Small intestine (tissue), 7 donors: ENCODE results near the gene MYZAP. TPM values are rescaled to one million over a fixed set of nuclear protein-coding genes. Genes with fewer than 3 reads are reported as not detected.

Experiments
- DNase-seq, 2 donors: peaks; one replicate each; pipeline versions ENCODE4 v3.0.0 to v3.0.0-alpha.2; 2013
- FAIRE-seq: peaks from 2 replicates; lab custom pipeline; 2012; peaks lifted over from hg19 to GRCh38; lab: Jason Lieb, UNC
- H3K27ac ChIP-seq, 3 donors: one replicate each; pipeline ENCODE4 v1.5.1; 2013; ENCODE audit warnings: low read length in 2 of 3, mild to moderate bottlenecking in 2 of 3, control low read depth in 1 of 3, inconsistent platforms in 1 of 3, low read depth in 1 of 3, moderate library complexity in 1 of 3
- H3K27me3 ChIP-seq, 3 donors: one replicate each; pipeline ENCODE4 v1.6.1; 2013; ENCODE audit warnings: low read length in 3 of 3, inconsistent platforms in 1 of 3; ENCODE audit not compliant: control insufficient read depth in 3 of 3, insufficient read depth in 3 of 3
- H3K36me3 ChIP-seq, 3 donors: one replicate each; pipeline ENCODE4 v1.6.1; 2013; ENCODE audit warnings: low read length in 3 of 3, inconsistent platforms in 1 of 3, low read depth in 1 of 3, mild to moderate bottlenecking in 1 of 3, moderate library complexity in 1 of 3; ENCODE audit not compliant: control insufficient read depth in 3 of 3, insufficient read depth in 2 of 3
- H3K4me1 ChIP-seq, 3 donors: one replicate each; pipeline ENCODE4 v1.6.1; 2013; ENCODE audit warnings: low read length in 2 of 3, inconsistent platforms in 1 of 3, low read depth in 1 of 3, mild to moderate bottlenecking in 1 of 3, moderate library complexity in 1 of 3; ENCODE audit not compliant: control insufficient read depth in 3 of 3, insufficient read depth in 2 of 3
- H3K4me3 ChIP-seq, 3 donors: one replicate each; pipeline ENCODE4 v1.5.1; 2013; ENCODE audit warnings: low read length in 3 of 3, control low read depth in 1 of 3, inconsistent platforms in 1 of 3, low read depth in 1 of 3, mild to moderate bottlenecking in 1 of 3, moderate library complexity in 1 of 3
- H3K9me3 ChIP-seq, 2 donors: one replicate each; pipeline ENCODE4 v1.6.1; 2013; ENCODE audit warnings: low read depth in 1 of 2, low read length in 1 of 2; ENCODE audit not compliant: control insufficient read depth in 2 of 2, insufficient read depth in 1 of 2
- WGBS, 3 donors: extraction: QIAGEN DNeasy Blood & Tissue Kit; methylation state at CpG; one replicate each; pipeline ENCODE4 v1.1.7; 2013; 5-methylcytosine and 5-hydroxymethylcytosine counted together
- polyA plus RNA-seq, 4 donors: library from polyadenylated mRNA; stranded (reverse) in 3 of 4; unstranded in 1 of 4; fragments of 200-250 nt in 3 of 4; fragments of 120-200 nt in 1 of 4; gene quantifications; one replicate each; pipeline versions ENCODE4 v1.2.1 to v1.2.3, GENCODE V29; 2013
- donor health status: healthy with polysubstance abuse.
- donor health status: control.
- donor health status: control.
- donor health status: Bipolar disorder and iron deficiency.
- donor health status: healthy.

MYZAP gene
- polyA plus RNA-seq, 4 donors: 12.8 to 38.6 (median 28.5) TPM

- 18 to 35% (median 31%) methylated on average over 1 of the region's 1 CpG for WGBS, 3 donors
- Histone ChIP-seq H3K4me3 (no peak overlapping the region), H3K36me3 (peaks cover 0 to 5% (median 0%) of the 10 kb centered on the region in 3 donors), H3K27me3 (no peaks in the 10 kb centered on the region), H3K27ac (no peak overlapping the region), H3K4me1 (peaks cover 0 to under 1% (median 0%) of the 10 kb centered on the region in 3 donors), H3K9me3 (no peaks in the 10 kb centered on the region)
- FAIRE-seq (no peak), DNase-seq (no peak)
These were observed 99.4 kb downstream of the MYZAP start for GRCh38 chr15:57691082-57691481.

GRCh38 chr15:57692709-57693108, 101.0 kb downstream of the MYZAP start:
- H3K27ac ChIP-seq: no peak overlapping the region

DNA sequence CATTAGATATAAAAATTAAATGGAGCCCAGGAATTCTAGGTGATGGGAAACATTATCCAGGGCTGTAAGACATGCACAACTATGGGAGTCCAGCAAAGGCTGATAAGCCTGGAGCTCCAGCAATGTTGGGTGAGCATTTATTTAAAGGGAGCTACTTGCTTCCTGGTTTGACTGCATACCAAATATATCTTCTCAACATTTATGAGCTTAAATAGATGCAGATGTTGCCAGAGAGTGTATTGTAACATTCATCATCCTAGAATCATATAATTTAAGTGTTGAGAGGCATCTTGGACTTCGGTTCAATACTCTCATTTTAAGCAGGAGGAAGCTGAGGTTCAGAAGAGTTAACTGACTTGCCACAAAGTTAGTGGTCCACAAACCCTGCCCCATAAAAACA, 102.6 kb downstream of the MYZAP start:
- H3K36me3 ChIP-seq: peaks cover 0 to 5% (median 0%) of the 10 kb centered on the region in 3 donors
- no peaks in the 10 kb centered on the region for H3K27me3 ChIP-seq
- no peaks in the 10 kb centered on the region for H3K9me3 ChIP-seq
- 79 to 97% (median 87%) methylated on average over 1 of the region's 1 CpG for WGBS, 3 donors
- H3K27ac ChIP-seq: no peak overlapping the region
- no peak for DNase-seq
- H3K4me3 ChIP-seq: no peak overlapping the region
- FAIRE-seq: no peak
- H3K4me1 ChIP-seq: no peaks in the 10 kb centered on the region

More at GRCh38 chr15:57692709-57693108, 101.0 kb downstream of the MYZAP start:
- FAIRE-seq (no peak), DNase-seq (no peak)
- Histone ChIP-seq H3K27me3 (no peaks in the 10 kb centered on the region), H3K4me3 (no peak overlapping the region), H3K36me3 (peaks cover 0 to 5% (median 0%) of the 10 kb centered on the region in 3 donors), H3K9me3 (no peaks in the 10 kb centered on the region), H3K4me1 (no peaks in the 10 kb centered on the region)
- 63 to 95% (median 91%) methylated on average over 1 of the region's 1 CpG for WGBS, 3 donors

- no peak for DNase-seq
- Histone ChIP-seq H3K27ac (no peak overlapping the region), H3K4me1 (no peaks in the 10 kb centered on the region), H3K27me3 (peaks cover 0 to 2% (median 0%) of the 10 kb centered on the region in 3 donors), H3K9me3 (no peaks in the 10 kb centered on the region), H3K4me3 (no peak overlapping the region), H3K36me3 (no peaks in the 10 kb centered on the region)
- 41 to 60% (median 59%) methylated on average over 5 of the region's 5 CpGs for WGBS, 3 donors
- no peak for FAIRE-seq
These were observed 104.4 kb downstream of the MYZAP start for GRCh38 chr15:57696146-57696545.

- 91 to 98% (median 97%) methylated on average over 4 of the region's 4 CpGs for WGBS, 3 donors
- Histone ChIP-seq H3K36me3 (no peaks in the 10 kb centered on the region), H3K4me1 (no peaks in the 10 kb centered on the region), H3K4me3 (no peak overlapping the region), H3K27ac (no peak overlapping the region), H3K9me3 (no peaks in the 10 kb centered on the region), H3K27me3 (peaks cover 0 to 2% (median 0%) of the 10 kb centered on the region in 3 donors)
- FAIRE-seq (no peak), DNase-seq (no peak)
These were observed 105.9 kb downstream of the MYZAP start for GRCh38 chr15:57697588-57697987.

DNA sequence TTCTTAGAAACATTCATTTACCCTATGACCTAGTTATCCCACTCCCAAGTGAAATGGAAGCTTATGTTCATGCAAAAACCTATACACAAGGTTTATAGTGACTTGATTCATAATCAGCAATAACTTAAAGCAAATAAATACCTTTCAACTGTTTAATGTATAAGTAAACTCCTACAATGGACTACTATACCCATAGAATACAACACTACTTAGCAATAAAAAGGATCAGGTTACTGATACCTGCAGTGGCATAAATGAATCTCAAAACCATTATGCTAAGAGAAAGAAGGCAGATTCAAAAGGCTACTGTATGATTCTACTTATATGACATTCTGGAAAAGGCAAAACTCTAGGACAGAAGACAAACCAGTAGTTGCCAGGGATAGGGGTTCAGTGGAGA, 106.5 kb downstream of the MYZAP start:
- no peak overlapping the region for H3K4me3 ChIP-seq
- no peaks in the 10 kb centered on the region for H3K36me3 ChIP-seq
- H3K27me3 ChIP-seq: peaks cover 0 to 2% (median 0%) of the 10 kb centered on the region in 3 donors
- no peaks in the 10 kb centered on the region for H3K9me3 ChIP-seq
- DNase-seq: no peak
- H3K4me1 ChIP-seq: no peaks in the 10 kb centered on the region
- no peak overlapping the region for H3K27ac ChIP-seq
- FAIRE-seq: no peak

- H3K9me3 ChIP-seq: no peaks in the 10 kb centered on the region
- no peak for DNase-seq
- no peaks in the 10 kb centered on the region for H3K36me3 ChIP-seq
- WGBS, 3 donors: 73 to 88% (median 82%) methylated on average over 4 of the region's 4 CpGs
- no peaks in the 10 kb centered on the region for H3K4me1 ChIP-seq
- H3K27me3 ChIP-seq: peaks cover 0 to 2% (median 0%) of the 10 kb centered on the region in 3 donors
- H3K4me3 ChIP-seq: no peak overlapping the region
- no peak for FAIRE-seq
- no peak overlapping the region for H3K27ac ChIP-seq
These were observed 107.3 kb downstream of the MYZAP start for GRCh38 chr15:57698991-57699390.

- Histone ChIP-seq H3K4me1 (peaks cover 0 to 7% (median 0%) of the 10 kb centered on the region in 3 donors), H3K9me3 (no peaks in the 10 kb centered on the region), H3K27me3 (peaks cover 0 to 2% (median 0%) of the 10 kb centered on the region in 3 donors), H3K27ac (no peak overlapping the region), H3K36me3 (no peaks in the 10 kb centered on the region), H3K4me3 (no peak overlapping the region)
- DNase-seq (no peak), FAIRE-seq (no peak)
- WGBS, 3 donors: 34 to 65% (median 49%) methylated on average over 2 of the region's 2 CpGs
These were observed 111.7 kb downstream of the MYZAP start for GRCh38 chr15:57703387-57703786.

DNA sequence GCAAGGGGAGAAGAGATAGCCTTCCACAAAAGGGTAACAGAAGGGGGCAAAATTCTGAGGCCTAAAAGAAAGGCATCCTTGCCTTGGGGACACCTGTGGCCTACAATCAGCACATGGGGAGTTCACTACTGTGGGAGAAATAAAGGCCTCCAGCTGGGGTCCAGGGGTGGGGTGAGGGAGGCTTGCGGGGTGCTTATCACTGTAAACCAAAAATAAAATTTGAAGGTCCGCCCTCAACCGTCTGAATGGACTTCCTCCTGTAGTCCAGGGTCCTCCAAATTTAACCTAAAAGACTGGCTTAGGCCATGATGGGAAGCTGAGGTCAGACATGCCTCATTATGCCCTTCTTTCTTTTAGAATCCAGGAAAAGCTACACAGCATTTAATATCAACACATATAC, 112.7 kb downstream of the MYZAP start:
- Histone ChIP-seq H3K36me3 (peaks cover 0 to 5% (median 2%) of the 10 kb centered on the region in 3 donors), H3K27me3 (peaks cover 0 to 2% (median 0%) of the 10 kb centered on the region in 3 donors), H3K27ac (no peak overlapping the region), H3K4me3 (no peak overlapping the region), H3K9me3 (no peaks in the 10 kb centered on the region), H3K4me1 (peaks cover 0 to 9% (median 2%) of the 10 kb centered on the region in 3 donors)
- FAIRE-seq (no peak), DNase-seq (no peak)
- WGBS, 3 donors: 73 to 87% (median 82%) methylated on average over 3 of the region's 3 CpGs
